ENCODE measurements around the gene EFNA1.

GRCh38 chr1:155079487-155080311 is 48.0 kb upstream of the EFNA1 start:
- no peak for TF ChIP-seq CTCF (conservative IDR thresholded peaks at IDR 0.05; ENCODE audit: low read length)
- TF ChIP-seq EZH2phosphoT487 (IDR thresholded peaks at IDR 0.05; ENCODE audit: borderline replicate concordance, low read depth, low read length) = peak; percentile 24; the same call in 1 of the 2 replicates

Data from OCI-LY7 (cell line).